ENCODE results near the gene TFF3.

The TFF3 gene

DNA sequence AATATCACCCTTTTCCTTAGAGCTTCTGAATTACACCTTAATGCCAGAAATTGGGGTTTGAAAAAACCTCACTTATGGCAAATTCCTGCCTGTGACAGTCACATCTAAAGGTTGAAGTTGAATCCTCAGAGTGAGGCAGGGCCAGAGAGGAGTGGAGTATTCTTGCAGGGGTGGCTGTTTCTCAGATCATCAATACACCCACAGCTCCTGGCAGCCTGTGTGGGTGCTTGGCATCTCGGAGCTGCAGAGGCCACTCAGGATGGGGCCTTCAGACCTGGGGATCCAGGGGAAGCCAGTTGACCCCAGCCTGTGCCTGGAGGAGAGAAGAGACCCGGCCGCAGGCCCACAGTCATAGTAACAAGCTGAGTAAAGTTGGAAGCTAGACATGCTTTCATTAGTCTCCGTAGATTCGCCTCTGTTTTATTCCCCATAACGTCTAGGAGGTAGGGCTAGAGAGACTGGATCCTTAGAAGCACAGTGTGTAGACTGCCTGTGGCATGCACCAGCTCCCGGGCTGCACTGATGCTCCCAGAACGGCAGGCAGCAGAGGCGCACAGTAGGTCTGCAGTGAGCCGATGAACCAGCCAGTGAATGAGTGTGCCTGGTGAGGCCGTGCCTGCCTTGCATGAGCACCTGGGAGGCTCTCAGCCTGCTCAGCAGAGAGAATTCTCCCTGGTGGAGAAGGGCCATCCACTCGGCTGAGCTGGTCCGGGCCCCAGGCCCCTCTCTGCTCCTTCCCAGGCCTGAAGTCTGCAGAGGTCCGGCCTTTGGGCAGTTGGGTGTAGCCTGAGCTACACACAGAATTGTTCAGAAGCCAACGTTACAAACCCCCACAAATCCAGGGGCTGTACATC lies 42.9 kb downstream of the TFF3 start:
- no peak overlapping the region for H3K4me3 ChIP-seq (replicated peaks in 1 of 2; ENCODE audit: low read depth in 2 of 2, low read length in 2 of 2)
- no peak for TF ChIP-seq CTCF (IDR thresholded peaks at IDR 0.05; ENCODE audit: low read depth, low read length)
- no peak for DNase-seq (ENCODE audit: low read depth in 2 of 2)

DNA sequence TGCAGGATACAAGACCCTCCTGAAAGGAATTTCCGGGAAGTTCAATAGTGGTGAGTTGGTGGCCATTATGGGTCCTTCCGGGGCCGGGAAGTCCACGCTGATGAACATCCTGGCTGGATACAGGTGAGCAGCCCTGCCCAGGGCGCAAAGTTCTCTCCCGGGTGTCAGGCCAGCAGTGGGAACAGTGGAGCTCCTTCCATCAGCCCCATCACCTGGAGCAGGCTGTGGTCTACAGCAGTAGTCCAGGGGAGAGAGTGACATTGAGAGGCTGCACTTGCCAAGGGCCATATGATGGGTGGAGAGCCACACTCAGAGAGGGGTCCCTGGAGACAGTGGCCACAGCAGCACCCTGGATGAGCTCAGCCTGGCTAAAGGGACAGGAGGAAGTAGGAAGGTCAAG lies 44.1 kb downstream of the TFF3 start:
- no peak overlapping the region for H3K4me3 ChIP-seq (replicated peaks in 1 of 2; ENCODE audit: low read depth in 2 of 2, low read length in 2 of 2)
- DNase-seq (ENCODE audit: low read depth in 2 of 2) = no peak
- no peak for TF ChIP-seq CTCF (IDR thresholded peaks at IDR 0.05; ENCODE audit: low read depth, low read length)

DNA sequence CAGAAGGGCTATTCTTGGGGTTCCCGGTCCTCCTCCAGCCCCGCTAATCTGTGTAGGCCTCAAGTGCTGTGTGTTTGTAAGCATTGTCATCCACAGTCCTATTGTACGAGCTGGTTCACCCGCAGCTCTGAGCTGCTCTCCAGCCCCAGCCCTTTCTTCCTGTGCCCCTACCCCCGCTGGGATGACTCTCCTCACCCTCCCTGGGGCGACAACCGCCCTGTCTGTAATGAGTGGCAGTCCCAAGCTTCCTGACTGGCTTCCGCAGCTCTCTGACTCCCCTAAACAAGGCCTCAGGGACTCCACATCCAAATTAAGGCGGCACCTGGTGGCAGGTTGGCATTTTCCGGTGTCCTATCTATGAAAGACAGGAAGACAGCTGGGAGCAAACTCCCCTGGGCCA lies 45.8 kb downstream of the TFF3 start:
- no peak for DNase-seq (ENCODE audit: low read depth in 2 of 2)
- no peak for TF ChIP-seq CTCF (IDR thresholded peaks at IDR 0.05; ENCODE audit: low read depth, low read length)
- no peak overlapping the region for H3K4me3 ChIP-seq (replicated peaks in 1 of 2; ENCODE audit: low read depth in 2 of 2, low read length in 2 of 2)

GRCh38 chr21:42266971-42267556 lies 48.1 kb downstream of the TFF3 start:
- DNase-seq (ENCODE audit: low read depth in 2 of 2) = no peak
- no peak overlapping the region for H3K4me3 ChIP-seq (replicated peaks in 1 of 2; ENCODE audit: low read depth in 2 of 2, low read length in 2 of 2)
- TF ChIP-seq CTCF (IDR thresholded peaks at IDR 0.05; ENCODE audit: low read depth, low read length) = no peak

GRCh38 chr21:42265231-42265812 lies 49.9 kb downstream of the TFF3 start:
- H3K4me3 ChIP-seq (replicated peaks in 1 of 2; ENCODE audit: low read depth in 2 of 2, low read length in 2 of 2) = no peak overlapping the region
- no peak for DNase-seq (ENCODE audit: low read depth in 2 of 2)
- TF ChIP-seq CTCF (IDR thresholded peaks at IDR 0.05; ENCODE audit: low read depth, low read length) = no peak

GRCh38 chr21:42264245-42265195 lies 50.7 kb downstream of the TFF3 start:
- no peak for TF ChIP-seq CTCF (IDR thresholded peaks at IDR 0.05; ENCODE audit: low read depth, low read length)
- no peak overlapping the region for H3K4me3 ChIP-seq (replicated peaks in 1 of 2; ENCODE audit: low read depth in 2 of 2, low read length in 2 of 2)
- DNase-seq (ENCODE audit: low read depth in 2 of 2) = no peak
